ENCODE results near the gene P3H2.

GRCh38 chr3:190027116-190027515 lies 93.6 kb downstream of the P3H2 start:
- no peak for TF ChIP-seq POLR2A (IDR thresholded peaks at IDR 0.05; ENCODE audit: low read depth, low read length)
- TF ChIP-seq SPI1 (IDR thresholded peaks at IDR 0.05; ENCODE audit: low read depth, low read length) = no peak
- TF ChIP-seq POLR2AphosphoS5 (IDR thresholded peaks at IDR 0.05; ENCODE audit: low read depth, low read length) = no peak
- no peak for TF ChIP-seq PAX5 (IDR thresholded peaks at IDR 0.05; ENCODE audit: insufficient read depth, low read length, severe bottlenecking)
- TF ChIP-seq TAF1 (IDR thresholded peaks at IDR 0.05; ENCODE audit: low read depth, low read length) = no peak
- no peak for TF ChIP-seq POU2F2 (IDR thresholded peaks at IDR 0.05; ENCODE audit: low read depth, low read length)
